Adrenal gland (tissue), 12 donors: ENCODE data around the gene ALDOA. TPM values are rescaled to one million over a fixed set of nuclear protein-coding genes. Genes with fewer than 3 reads are reported as not detected.

Experiments
- DNase-seq, 7 donors: peaks; one replicate each; pipeline ENCODE4 v3.0.0-alpha.2; 2019 to 2020
- H3K27ac ChIP-seq, 5 donors: fragments of 200-600 bp; sonication (generic) in 4 of 5; 1 replicate in 3 of 5; 2 replicates in 2 of 5; pipeline versions ENCODE4 v1.5.1 to v1.8.0; 2016 to 2020; ENCODE audit warnings: mild to moderate bottlenecking in 1 of 5
- H3K27me3 ChIP-seq: fragments of 200-600 bp; 2 replicates; pipeline ENCODE4 v1.8.0; 2021
- H3K36me3 ChIP-seq, 2 donors: fragments of 200-600 bp; replicated peaks in 1 of 2; 1 replicate in 1 of 2; 2 replicates in 1 of 2; pipeline versions ENCODE4 v1.5.1 to v1.8.0; 2018 to 2022
- H3K4me1 ChIP-seq, 2 donors: fragments of 200-600 bp; replicated peaks in 1 of 2; 1 replicate in 1 of 2; 2 replicates in 1 of 2; pipeline versions ENCODE4 v1.5.1 to v1.8.0; 2018 to 2021
- H3K4me3 ChIP-seq, 4 donors: fragments of 200-600 bp; sonication (generic) in 3 of 4; one replicate each; pipeline ENCODE4 v1.5.1; 2016 to 2018
- H3K9me3 ChIP-seq, 3 donors: fragments of 200-600 bp; sonication (generic) in 1 of 3; replicated peaks in 1 of 3; 1 replicate in 2 of 3; 2 replicates in 1 of 3; pipeline versions ENCODE4 v1.5.1 to v1.8.0; 2016 to 2021
- POLR2A ChIP-seq, 2 donors: fragments of 450-650 bp; IDR thresholded peaks; one replicate each; pipeline ENCODE4 v1.6.1; 2017; ENCODE audit warnings: antibody characterized with exemption in 2 of 2, mild to moderate bottlenecking in 2 of 2, moderate library complexity in 1 of 2
- WGBS, 4 donors: extraction: QIAGEN DNeasy Blood & Tissue Kit in 2 of 4; methylation state at CpG; one replicate each; pipeline versions ENCODE4 v1.1.5 to v1.1.7; 2013 to 2017; 5-methylcytosine and 5-hydroxymethylcytosine counted together
- intact Hi-C, 2 donors: fragments of 100-400 bp; cut with DNase I; formaldehyde crosslinking; loops; one replicate each; pipeline versions ENCODE4 v1.14.1 to v1.15.0; 2022 to 2023
- polyA plus RNA-seq, 3 donors: library from polyadenylated mRNA; stranded (reverse); fragments of 200-250 nt in 2 of 3; fragments of 350-450 nt in 1 of 3; fragmentation: Illumina TruSeq in 1 of 3; extraction: RNeasy Lipid Tissue Mini Kit (QIAGEN cat#74804) in 1 of 3; gene quantifications; one replicate each; pipeline ENCODE4 v1.2.3, GENCODE V29; 2013 to 2014
- total RNA-seq, 9 donors: library from RNA; depleted of rRNA in 4 of 9; stranded (reverse); fragments of >200 nt in 4 of 9; fragments of 120-200 nt in 1 of 9; fragmentation: NEBNext Ultra II Directional in 1 of 9; extraction: Animal tissue kit (Norgen Biotek cat#: 25700) in 1 of 9; gene quantifications; one replicate each; pipeline versions ENCODE4 v1.1.0 to v1.2.4, GENCODE V29; 2013 to 2023
- TF ChIP-seq, protein P1 (sequence below), 6 experiments: fragments of 450-650 bp in 4 of 6; fragments of 200-600 bp in 2 of 6; sonication (generic) in 1 of 6; IDR thresholded peaks; 1 replicate in 5 of 6; 2 replicates in 1 of 6; pipeline versions ENCODE4 v1.5.1 to v1.8.0; 2016 to 2021; ENCODE audit warnings: antibody characterized with exemption in 6 of 6, mild to moderate bottlenecking in 2 of 6, moderate library complexity in 1 of 6
- donor health status: healthy with polysubstance abuse.
- donor health status: Bipolar disorder and iron deficiency.
- donor health status: DM: yes; HTN: yes; CAD: no.
- donor health status: DM: no; HTN: no; CAD: no.
- donor health status: DM: no; HTN: no; CAD: no.
- donor health status: DM: yes; HTN: yes; CAD: no.

The ALDOA gene
- total and polyA plus RNA-seq, 12 donors = 623 to 1,930 (median 1,345) TPM

GRCh38 chr16:30104090-30104489, 38.5 kb downstream of the ALDOA start:
- WGBS, 4 donors = 81 to 100% (median 90%) methylated on average over 2 to 4 of the region's 4 CpGs
- TF ChIP-seq, protein P1, sequence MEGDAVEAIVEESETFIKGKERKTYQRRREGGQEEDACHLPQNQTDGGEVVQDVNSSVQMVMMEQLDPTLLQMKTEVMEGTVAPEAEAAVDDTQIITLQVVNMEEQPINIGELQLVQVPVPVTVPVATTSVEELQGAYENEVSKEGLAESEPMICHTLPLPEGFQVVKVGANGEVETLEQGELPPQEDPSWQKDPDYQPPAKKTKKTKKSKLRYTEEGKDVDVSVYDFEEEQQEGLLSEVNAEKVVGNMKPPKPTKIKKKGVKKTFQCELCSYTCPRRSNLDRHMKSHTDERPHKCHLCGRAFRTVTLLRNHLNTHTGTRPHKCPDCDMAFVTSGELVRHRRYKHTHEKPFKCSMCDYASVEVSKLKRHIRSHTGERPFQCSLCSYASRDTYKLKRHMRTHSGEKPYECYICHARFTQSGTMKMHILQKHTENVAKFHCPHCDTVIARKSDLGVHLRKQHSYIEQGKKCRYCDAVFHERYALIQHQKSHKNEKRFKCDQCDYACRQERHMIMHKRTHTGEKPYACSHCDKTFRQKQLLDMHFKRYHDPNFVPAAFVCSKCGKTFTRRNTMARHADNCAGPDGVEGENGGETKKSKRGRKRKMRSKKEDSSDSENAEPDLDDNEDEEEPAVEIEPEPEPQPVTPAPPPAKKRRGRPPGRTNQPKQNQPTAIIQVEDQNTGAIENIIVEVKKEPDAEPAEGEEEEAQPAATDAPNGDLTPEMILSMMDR (IDR thresholded peaks at IDR 0.05) = no peak
- no peak for TF ChIP-seq POLR2A (IDR thresholded peaks at IDR 0.05)
- no peak overlapping the region for H3K4me3 ChIP-seq
- no peak for DNase-seq
- H3K9me3 ChIP-seq = no peaks in the 10 kb centered on the region
- peaks cover 0 to 20% of the 10 kb centered on the region in 2 donors for H3K36me3 ChIP-seq
- H3K27ac ChIP-seq = no peak overlapping the region
- intact Hi-C loops = loop anchor here in 1 of 2 donors (10.0 kb wide), 1 partner anchor 301 kb away; the partner anchor contains the start of gene ZNF771
- no peaks in the 10 kb centered on the region for H3K4me1 ChIP-seq
- no peaks in the 10 kb centered on the region for H3K27me3 ChIP-seq

GRCh38 chr16:30104492-30104891, 38.9 kb downstream of the ALDOA start:
- TF ChIP-seq, protein P1 (IDR thresholded peaks at IDR 0.05) = no peak
- no peak for TF ChIP-seq POLR2A (IDR thresholded peaks at IDR 0.05)
- Histone ChIP-seq H3K4me3 (no peak overlapping the region), H3K36me3 (peaks cover 0 to 20% of the 10 kb centered on the region in 2 donors), H3K27ac (no peak overlapping the region), H3K9me3 (no peaks in the 10 kb centered on the region), H3K4me1 (no peaks in the 10 kb centered on the region), H3K27me3 (no peaks in the 10 kb centered on the region)
- WGBS, 4 donors = 84 to 91% (median 87%) methylated on average over 5 to 6 of the region's 6 CpGs
- intact Hi-C loops = loop anchor here in 1 of 2 donors (10.0 kb wide), 1 partner anchor 300 kb away; the partner anchor contains the start of gene ZNF771
- no peak for DNase-seq

GRCh38 chr16:30108059-30108850, 42.7 kb downstream of the ALDOA start:
- intact Hi-C loops = loop anchor here in 1 of 2 donors (10.0 kb wide), 1 partner anchor 297 kb away; the partner anchor contains the start of gene ZNF771
- Histone ChIP-seq H3K27me3 (no peaks in the 10 kb centered on the region), H3K36me3 (peaks cover 0 to 22% of the 10 kb centered on the region in 2 donors), H3K27ac (no peak overlapping the region), H3K4me3 (no peak overlapping the region), H3K4me1 (peaks cover 0 to under 1% of the 10 kb centered on the region in 2 donors), H3K9me3 (no peaks in the 10 kb centered on the region)
- 88 to 95% (median 91%) methylated on average over 12 to 15 of the region's 15 CpGs for WGBS, 4 donors
- DNase-seq = no peak
- TF ChIP-seq POLR2A (IDR thresholded peaks at IDR 0.05) = no peak
- TF ChIP-seq, protein P1 (IDR thresholded peaks at IDR 0.05) = no peak

DNA sequence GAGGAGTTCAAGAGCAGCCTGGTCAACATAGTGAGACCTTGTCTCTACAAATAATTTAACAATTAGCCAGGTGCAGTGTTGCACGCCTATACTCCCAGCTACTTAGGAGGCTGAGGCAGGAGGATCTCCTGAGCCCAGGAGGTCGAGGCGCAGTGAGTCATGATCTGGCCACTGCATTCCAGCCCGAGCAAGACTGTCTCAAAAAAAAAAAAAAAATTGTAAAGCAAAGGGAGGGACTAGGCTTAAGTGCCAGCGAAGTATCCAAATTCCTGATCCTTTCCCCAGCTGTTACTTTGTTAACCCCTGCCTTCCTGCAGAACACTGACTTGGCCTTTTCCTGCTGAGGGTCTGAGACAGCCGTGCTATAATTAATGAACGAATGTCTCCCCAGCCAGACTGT, 45.1 kb downstream of the ALDOA start:
- no peak overlapping the region for H3K4me3 ChIP-seq
- H3K4me1 ChIP-seq = peaks cover 0 to 16% of the 10 kb centered on the region in 2 donors
- H3K36me3 ChIP-seq = peaks cover 0 to 18% of the 10 kb centered on the region in 2 donors
- no peaks in the 10 kb centered on the region for H3K27me3 ChIP-seq
- intact Hi-C loops = loop anchor here in 1 of 2 donors (10.0 kb wide), 1 partner anchor 54 kb away; no protein-coding TSS in a partner anchor
- no peak for DNase-seq
- H3K9me3 ChIP-seq = no peaks in the 10 kb centered on the region
- TF ChIP-seq, protein P1 (IDR thresholded peaks at IDR 0.05) = no peak
- no peak for TF ChIP-seq POLR2A (IDR thresholded peaks at IDR 0.05)
- no peak overlapping the region for H3K27ac ChIP-seq
- 62 to 84% (median 75%) methylated on average over 7 of the region's 7 CpGs for WGBS, 4 donors
